Fibroblast of mammary gland (primary cell): Measurements from ENCODE around the gene DCAF7.
A peak's percentile ranks its signal among the peaks of the same experiment; 100 is the strongest.

Source experiments
- DNase-seq: peaks from one replicate; pipeline ENCODE4 v3.0.0-alpha.2; 2010; ENCODE audit warnings: low read depth
- H3K4me3 ChIP-seq: 2 replicates; pipeline ENCODE4 v1.5.1; 2011; ENCODE audit warnings: low read depth, mild to moderate bottlenecking, low read length, moderate library complexity; ENCODE audit not compliant: control insufficient read depth
- TF ChIP-seq, protein P1 (sequence below): conservative IDR thresholded peaks from 2 replicates; pipeline ENCODE4 v1.5.1; 2011; ENCODE audit warnings: low read depth, low read length, inconsistent platforms; ENCODE audit not compliant: control insufficient read depth, insufficient read depth

DCAF7 gene, protein sequence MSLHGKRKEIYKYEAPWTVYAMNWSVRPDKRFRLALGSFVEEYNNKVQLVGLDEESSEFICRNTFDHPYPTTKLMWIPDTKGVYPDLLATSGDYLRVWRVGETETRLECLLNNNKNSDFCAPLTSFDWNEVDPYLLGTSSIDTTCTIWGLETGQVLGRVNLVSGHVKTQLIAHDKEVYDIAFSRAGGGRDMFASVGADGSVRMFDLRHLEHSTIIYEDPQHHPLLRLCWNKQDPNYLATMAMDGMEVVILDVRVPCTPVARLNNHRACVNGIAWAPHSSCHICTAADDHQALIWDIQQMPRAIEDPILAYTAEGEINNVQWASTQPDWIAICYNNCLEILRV

GRCh38 chr17:63549946-63550816 lies at the start of gene DCAF7:
Gene DCAF7 (plus strand): TSS chr17:63550477. CDS start chr17:63550678, 201 bp downstream.
- TF ChIP-seq, protein P1, sequence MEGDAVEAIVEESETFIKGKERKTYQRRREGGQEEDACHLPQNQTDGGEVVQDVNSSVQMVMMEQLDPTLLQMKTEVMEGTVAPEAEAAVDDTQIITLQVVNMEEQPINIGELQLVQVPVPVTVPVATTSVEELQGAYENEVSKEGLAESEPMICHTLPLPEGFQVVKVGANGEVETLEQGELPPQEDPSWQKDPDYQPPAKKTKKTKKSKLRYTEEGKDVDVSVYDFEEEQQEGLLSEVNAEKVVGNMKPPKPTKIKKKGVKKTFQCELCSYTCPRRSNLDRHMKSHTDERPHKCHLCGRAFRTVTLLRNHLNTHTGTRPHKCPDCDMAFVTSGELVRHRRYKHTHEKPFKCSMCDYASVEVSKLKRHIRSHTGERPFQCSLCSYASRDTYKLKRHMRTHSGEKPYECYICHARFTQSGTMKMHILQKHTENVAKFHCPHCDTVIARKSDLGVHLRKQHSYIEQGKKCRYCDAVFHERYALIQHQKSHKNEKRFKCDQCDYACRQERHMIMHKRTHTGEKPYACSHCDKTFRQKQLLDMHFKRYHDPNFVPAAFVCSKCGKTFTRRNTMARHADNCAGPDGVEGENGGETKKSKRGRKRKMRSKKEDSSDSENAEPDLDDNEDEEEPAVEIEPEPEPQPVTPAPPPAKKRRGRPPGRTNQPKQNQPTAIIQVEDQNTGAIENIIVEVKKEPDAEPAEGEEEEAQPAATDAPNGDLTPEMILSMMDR, result no peak
- DNase-seq, result peak; percentile 100
- peak within 1 kb of the TSS; percentile 98 for H3K4me3 ChIP-seq

DNA sequence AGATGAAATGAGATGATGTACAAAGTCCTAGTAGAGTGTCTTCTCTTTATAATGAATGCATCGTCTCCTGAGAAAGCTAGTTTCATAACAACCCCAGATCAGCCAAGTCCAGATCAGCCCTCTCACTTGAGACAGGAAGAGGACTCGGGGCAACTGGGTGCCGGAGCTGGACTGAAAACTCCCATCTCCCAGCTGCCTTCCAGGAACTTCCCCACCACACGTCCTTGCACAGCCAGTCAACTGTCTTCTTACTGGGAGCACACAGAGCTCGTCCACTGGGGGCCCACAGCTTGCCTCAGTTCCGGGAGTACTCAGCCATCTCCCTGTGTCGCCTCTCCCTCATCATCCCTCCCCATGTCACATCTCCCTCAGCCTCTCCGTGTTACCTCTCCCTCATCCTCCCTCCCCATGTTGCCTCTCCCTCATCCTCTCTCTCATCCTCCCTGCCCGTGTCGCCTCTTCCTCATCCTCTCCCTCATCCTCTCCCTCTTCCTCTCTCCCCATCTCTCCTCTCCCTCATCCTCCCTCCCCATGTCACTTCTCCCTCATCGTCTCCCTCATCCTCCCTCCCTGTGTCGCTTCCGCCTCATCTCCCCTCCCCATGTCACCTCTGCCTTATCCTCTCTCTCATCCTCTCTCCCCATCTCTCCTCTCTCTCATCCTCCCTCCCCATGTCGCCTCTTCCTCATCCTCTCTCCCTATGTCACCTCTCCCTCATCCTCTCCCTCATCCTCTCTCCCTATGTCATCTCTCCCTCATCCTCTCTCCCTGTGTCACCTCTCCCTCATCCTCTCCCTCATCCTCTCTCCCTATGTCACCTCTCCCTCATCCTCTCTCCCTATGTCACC lies 49.5 kb upstream of the DCAF7 start:
- no peak for DNase-seq
- H3K4me3 ChIP-seq, result no peak overlapping the region
- TF ChIP-seq, protein P1, result no peak

GRCh38 chr17:63503341-63503705 lies 47.0 kb upstream of the DCAF7 start:
- no peak overlapping the region for H3K4me3 ChIP-seq
- TF ChIP-seq, protein P1, result no peak
- DNase-seq, result no peak

GRCh38 chr17:63504261-63504660 lies 46.0 kb upstream of the DCAF7 start:
- no peak for DNase-seq
- TF ChIP-seq, protein P1, result no peak
- H3K4me3 ChIP-seq, result no peak overlapping the region

- no peak for DNase-seq
- no peak overlapping the region for H3K4me3 ChIP-seq
- TF ChIP-seq, protein P1, result no peak
Observed at GRCh38 chr17:63505341-63505740, 44.9 kb upstream of the DCAF7 start.

- no peak for DNase-seq
- H3K4me3 ChIP-seq, result no peak overlapping the region
- TF ChIP-seq, protein P1, result no peak
Observed at GRCh38 chr17:63506627-63507026, 43.6 kb upstream of the DCAF7 start.
